Measurements from ENCODE around the gene NAA10. TPM values are rescaled to one million over a fixed set of nuclear protein-coding genes. Genes with fewer than 3 reads are reported as not detected.

The NAA10 gene
- total RNA-seq, 2 donors from 2014 or later: 60.1 to 66.4 TPM

DNA sequence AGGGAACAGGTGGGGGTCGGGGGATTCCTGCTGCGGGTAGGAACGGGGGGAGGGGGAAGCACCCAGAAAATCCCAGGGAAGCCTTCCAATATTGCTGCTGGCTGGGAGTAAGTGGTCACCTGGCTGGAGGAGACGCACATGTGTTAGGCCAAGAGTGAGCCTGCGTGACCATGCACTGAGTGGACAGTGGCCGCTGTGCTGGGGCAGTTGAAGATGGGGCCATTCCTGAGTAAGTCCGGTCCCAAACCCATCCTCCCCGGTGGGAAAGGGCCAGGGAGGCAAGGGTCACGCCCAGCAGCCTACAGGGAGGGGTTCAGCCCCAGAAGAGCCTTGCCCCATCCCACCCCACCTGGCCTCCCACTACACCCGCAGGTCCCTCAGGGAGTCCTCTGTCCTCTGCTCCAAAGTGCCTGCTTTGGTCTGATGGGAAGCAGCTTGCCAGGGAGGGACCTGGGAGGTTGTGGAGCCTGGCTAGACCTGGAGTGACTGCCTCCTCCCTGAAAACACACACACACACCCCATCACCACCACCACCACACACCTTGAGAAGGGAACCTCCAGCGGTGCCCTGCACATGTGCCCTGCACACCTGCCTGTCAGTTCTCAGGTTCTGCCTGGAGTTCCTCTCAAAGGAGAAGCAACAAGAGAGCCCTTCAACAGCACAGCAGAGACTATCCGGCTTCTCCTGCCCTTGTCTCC, 54.9 kb downstream of the NAA10 start:
- peaks cover 0 to under 1% of the 10 kb centered on the region in 2 donors for H3K4me1 ChIP-seq (ENCODE audit: control insufficient read depth in 1 of 2, low read depth in 2 of 2)
- H3K27ac ChIP-seq: no peak overlapping the region
- H3K27me3 ChIP-seq (replicated peaks; ENCODE audit: insufficient read depth): no peaks in the 10 kb centered on the region
- no peaks in the 10 kb centered on the region for H3K36me3 ChIP-seq
- no peak overlapping the region for H3K4me3 ChIP-seq
- TF ChIP-seq, protein P1, sequence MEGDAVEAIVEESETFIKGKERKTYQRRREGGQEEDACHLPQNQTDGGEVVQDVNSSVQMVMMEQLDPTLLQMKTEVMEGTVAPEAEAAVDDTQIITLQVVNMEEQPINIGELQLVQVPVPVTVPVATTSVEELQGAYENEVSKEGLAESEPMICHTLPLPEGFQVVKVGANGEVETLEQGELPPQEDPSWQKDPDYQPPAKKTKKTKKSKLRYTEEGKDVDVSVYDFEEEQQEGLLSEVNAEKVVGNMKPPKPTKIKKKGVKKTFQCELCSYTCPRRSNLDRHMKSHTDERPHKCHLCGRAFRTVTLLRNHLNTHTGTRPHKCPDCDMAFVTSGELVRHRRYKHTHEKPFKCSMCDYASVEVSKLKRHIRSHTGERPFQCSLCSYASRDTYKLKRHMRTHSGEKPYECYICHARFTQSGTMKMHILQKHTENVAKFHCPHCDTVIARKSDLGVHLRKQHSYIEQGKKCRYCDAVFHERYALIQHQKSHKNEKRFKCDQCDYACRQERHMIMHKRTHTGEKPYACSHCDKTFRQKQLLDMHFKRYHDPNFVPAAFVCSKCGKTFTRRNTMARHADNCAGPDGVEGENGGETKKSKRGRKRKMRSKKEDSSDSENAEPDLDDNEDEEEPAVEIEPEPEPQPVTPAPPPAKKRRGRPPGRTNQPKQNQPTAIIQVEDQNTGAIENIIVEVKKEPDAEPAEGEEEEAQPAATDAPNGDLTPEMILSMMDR (IDR thresholded peaks at IDR 0.05): no peak
- no peak for DNase-seq (ENCODE audit: low spot score)
- ATAC-seq (ENCODE audit: insufficient number of reproducible peaks, low FRiP score, low read depth): no peak
- no peaks in the 10 kb centered on the region for H3K9me3 ChIP-seq

Other genes starting within 250 kb of the NAA10 start
- gene SLC6A8, start 247.1 kb downstream of the NAA10 start, total RNA-seq: 10 to 100 TPM; 16.8 to 16.9 TPM
- gene BCAP31, start 210.7 kb downstream of the NAA10 start, total RNA-seq: 100 to 1,000 TPM in 1 of 2 donors, 10 to 100 TPM in 1; 82.7 to 104 TPM
- gene ABCD1, start 210.2 kb downstream of the NAA10 start, total RNA-seq: 10 to 100 TPM; 24.3 to 40.6 TPM
- gene PLXNB3, start 170.8 kb downstream of the NAA10 start, total RNA-seq: 10 to 100 TPM; 40.8 to 52.2 TPM
- gene SRPK3, start 154.0 kb downstream of the NAA10 start, total RNA-seq: 1 to 10 TPM; 4.9 to 9.5 TPM
- 10 to 100 TPM; 70.9 to 91.9 TPM for gene IDH3G, start 140.7 kb downstream of the NAA10 start, total RNA-seq
- gene SSR4, start 140.4 kb downstream of the NAA10 start, total RNA-seq: 100 to 1,000 TPM; 103 to 299 TPM
- gene PDZD4, start 104.5 kb downstream of the NAA10 start, total RNA-seq: 10 to 100 TPM in 1 of 2 donors, 1 to 10 TPM in 1; 4.4 to 11.6 TPM
- gene L1CAM, start 48.9 kb downstream of the NAA10 start, total RNA-seq: 10 to 100 TPM in 1 of 2 donors, 1 to 10 TPM in 1; 1.1 to 18.3 TPM
- not detected for gene AVPR2, start 30.4 kb downstream of the NAA10 start, total RNA-seq
- 10 to 100 TPM; 31.7 to 92.1 TPM for gene ARHGAP4, start 8.8 kb downstream of the NAA10 start, total RNA-seq
- gene RENBP, start 9.6 kb upstream of the NAA10 start, total RNA-seq: 10 to 100 TPM; 11.2 to 21.4 TPM
- 10 to 100 TPM; 51.6 to 58.9 TPM for gene HCFC1, start 36.8 kb upstream of the NAA10 start, total RNA-seq
- 10 to 100 TPM in 1 of 2 donors, under 1 TPM in 1; 0.78 to 23.4 TPM for gene TMEM187, start 37.7 kb upstream of the NAA10 start, total RNA-seq
- gene IRAK1, start 84.9 kb upstream of the NAA10 start, total RNA-seq: 10 to 100 TPM; 71.0 to 83.9 TPM
- gene MECP2, start 162.7 kb upstream of the NAA10 start, total RNA-seq: 100 to 1,000 TPM in 1 of 2 donors, 10 to 100 TPM in 1; 57.0 to 113 TPM
- not detected for gene OPN1LW, start 209.2 kb upstream of the NAA10 start, total RNA-seq
- not detected for gene OPN1MW, start 247.6 kb upstream of the NAA10 start, total RNA-seq

All from thoracic aorta (tissue), 2 donors.